GM21381 (cell line): ENCODE data around the gene ANKS1A.
A peak's percentile ranks its signal among the peaks of the same experiment; 100 is the strongest.
"Not testable (repeated sequence)": the region's sequence is repeated elsewhere in the genome, so short reads cannot be mapped to it uniquely, and the experiment has no call there.

Experiments used
- ATAC-seq: cut with Tn5 transposase; IDR thresholded peaks from one replicate; pipeline ENCODE4 v1.9.1; 2021; ENCODE audit warnings: mild to moderate bottlenecking, moderate library complexity; ENCODE audit not compliant: unreplicated experiment

ANKS1A gene

DNA sequence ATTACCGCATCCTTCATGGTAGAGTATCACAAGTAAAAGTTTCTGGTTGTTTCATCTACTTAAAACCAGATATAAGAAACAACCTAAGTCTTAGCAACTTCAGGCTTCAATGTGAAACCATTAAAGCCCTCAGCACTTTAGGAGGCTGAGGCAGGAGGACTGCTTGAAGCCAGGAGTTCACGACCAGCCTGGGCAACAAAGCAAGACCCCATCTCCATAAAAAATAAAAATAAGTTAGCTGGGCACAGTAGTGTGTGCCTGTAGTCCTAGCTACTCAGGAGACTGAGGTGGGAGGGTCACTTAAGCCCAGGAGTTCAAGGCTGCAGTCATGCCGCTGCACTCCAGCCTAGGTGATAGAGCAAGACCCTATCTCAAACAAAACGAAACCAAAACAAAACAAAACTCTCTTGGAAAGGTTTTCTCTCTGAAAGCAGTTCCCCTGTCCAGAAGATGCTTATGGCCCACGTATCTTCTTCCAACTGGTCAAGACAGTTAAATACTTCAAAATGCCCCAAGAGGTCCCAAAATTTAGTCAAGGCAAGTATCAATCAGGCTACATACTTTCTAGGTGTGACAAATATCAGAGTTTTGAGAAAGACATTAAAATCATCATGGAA is 11.1 kb upstream of the ANKS1A start:
- no peak for ATAC-seq

DNA sequence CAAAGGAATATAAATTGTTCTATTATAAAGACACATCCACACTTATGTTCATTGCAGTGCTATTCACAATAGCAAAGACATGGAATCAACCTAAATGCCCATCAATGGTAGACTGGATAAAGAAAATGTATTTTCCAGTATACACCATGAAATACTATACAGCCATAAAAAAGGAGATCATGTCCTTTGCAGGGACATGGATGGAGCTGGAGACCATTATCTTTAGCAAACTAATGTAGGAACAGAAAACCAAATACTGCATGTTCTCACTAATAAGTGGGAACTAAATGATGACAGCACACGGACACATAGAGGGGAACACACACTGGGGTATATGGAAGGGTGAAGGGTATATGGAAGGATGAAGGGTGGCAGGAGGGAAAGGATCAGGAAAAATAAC is 5.0 kb upstream of the ANKS1A start:
- not testable (repeated sequence) for ATAC-seq

DNA sequence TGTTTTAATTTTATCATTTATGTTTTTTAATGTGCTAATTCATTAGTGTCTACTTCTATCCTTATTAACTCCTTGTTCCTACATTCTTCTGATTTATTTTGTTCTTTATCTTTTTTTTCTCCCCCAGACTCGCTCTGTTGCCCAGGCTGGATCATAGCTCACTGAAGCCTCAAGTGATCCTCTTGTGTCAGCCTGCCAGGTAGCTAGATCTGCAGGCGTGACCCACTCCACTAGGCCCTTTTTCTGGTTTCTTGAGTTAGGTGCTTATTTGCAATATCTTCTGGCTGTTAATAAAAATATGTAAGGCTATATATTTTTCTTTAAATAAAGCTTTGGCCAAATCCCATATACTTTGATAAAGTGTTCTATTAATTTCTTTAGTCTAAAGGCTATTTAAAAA is 4.1 kb upstream of the ANKS1A start:
- ATAC-seq = no peak

DNA sequence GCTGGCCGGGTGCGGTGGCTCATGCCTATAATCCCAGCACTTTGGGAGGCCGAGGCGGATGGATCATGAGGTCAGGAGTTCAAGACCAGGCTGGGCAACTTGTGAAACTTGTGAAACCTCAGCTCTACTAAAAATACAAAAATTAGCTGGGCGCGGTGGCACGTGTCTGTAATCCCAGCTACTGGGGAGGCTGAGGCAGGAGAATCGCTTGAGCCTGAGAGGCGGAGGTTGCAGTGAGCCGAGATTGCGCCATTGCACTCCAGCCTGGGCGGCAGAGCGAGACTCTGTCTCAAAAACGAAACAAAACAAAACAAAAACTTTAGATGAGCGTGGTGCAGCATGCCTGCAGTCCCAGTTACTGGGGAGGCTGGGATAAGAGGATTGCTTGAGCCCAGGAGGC is 3.2 kb upstream of the ANKS1A start:
- ATAC-seq = not testable (repeated sequence)

DNA sequence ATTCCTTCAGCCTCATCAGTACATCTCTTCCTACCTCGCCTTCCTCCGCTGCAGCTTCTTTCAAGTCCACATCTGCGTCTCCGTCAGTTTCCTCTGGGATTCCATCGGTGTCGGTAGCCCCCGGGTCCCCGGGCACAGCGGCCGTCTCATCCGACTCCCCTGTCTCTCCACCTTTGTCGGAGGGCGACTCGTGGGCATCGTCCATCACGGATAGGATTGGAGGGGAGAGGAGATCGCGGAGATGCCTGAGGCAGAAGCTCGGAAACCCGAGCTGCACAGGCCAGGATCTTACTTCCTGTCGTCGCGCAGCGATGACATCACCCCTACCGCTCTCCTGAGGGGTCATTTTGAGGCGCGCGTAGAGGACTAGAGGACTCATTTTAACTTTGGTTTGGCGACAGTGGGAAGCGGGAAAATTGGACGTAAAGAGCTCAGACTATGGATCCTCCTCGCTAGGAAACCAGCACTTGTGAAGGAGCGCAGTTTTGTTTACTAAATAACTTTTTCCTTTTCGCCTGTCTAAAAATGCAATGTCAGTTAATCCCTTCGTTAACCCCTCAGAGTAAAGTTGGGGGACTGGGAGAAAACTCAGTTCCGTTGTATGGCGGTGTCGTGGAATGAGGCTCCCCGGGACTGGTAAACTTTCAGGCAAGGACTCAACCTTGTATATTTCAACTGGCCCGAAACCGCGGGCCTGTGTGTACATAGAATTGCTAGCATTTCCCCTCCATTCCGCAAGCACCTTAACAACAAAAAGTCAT is 1.1 kb upstream of the ANKS1A start, which contains the start of gene TAF11:
Gene TAF11 (minus strand): TSS at position 290 of the 761 bp plus-strand sequence. CDS start 85 bp downstream, at position 205.
- peak; percentile 75 for ATAC-seq

DNA sequence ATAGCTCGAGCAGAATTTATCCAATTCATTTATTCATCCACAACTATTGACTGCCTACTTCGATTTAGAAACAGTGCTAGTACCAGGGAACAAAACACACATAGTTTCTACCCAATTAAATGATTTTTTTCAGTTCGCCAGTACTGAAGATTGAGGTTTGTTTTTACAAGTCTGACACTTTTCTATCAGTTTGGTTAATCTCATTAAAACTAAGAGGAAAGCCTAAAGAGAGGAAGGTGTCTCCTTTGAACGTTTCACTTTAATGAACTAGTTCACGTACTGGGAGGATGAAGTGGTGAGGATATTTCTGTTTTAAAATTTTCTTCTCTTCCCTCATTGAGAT is 570 bp upstream of the ANKS1A start:
- no peak for ATAC-seq

DNA sequence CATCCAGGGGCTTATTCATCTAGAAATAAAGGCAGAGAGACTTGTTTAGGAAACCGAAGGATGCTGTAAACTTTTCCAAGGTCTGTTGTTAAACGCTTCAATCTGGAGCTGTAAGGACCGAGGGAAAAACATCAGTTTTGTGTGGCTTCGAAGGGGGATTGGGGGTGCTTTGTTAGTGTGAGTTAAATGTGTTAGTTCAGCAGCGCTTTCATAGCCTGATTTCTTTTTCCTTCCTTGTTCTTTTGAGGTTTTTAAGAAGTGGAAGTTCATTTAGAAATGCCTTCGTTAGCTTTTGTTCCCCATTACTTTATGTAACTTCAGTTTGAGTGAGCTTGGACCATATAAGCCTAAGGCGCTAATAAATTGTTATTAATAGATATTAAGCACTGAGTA is 1.5 kb downstream of the ANKS1A start:
- ATAC-seq = no peak

DNA sequence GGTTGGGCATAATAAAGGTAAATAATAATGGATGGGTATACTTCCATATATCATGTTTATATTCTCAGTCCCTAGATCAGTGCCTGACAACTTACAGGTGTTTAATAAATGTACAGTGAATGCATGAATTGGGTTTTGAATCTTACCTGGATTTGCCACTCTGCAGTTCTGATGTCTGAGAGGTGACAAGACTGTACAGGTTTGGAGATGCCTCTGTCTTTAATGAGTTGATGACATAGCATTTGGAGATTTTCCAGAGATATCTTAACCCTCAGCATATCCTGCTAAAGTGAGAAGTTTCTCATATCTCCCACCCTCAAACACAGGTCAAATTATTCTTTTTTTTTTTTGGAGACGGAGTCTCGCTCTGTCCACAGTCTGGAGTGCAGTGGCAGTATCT is 2.2 kb downstream of the ANKS1A start:
- ATAC-seq = no peak

DNA sequence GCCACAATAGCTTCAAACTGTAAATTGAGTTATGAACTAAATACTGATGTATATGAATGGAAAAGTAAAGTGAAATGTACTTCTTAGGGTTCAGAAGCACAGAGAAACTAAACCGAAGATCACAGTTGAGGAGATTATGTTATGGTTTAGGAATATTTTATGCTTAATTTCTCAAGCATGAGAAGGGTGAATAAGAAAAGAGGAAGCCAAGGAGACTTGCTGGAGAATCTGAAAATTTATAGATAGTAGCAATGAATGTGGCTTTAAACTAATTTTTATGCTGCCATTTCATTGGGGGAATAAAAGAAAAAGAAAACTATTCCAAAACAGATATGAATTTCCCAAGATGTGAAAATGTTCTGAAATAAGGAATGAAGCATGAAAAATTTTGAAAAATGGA is 5.6 kb downstream of the ANKS1A start:
- no peak for ATAC-seq

DNA sequence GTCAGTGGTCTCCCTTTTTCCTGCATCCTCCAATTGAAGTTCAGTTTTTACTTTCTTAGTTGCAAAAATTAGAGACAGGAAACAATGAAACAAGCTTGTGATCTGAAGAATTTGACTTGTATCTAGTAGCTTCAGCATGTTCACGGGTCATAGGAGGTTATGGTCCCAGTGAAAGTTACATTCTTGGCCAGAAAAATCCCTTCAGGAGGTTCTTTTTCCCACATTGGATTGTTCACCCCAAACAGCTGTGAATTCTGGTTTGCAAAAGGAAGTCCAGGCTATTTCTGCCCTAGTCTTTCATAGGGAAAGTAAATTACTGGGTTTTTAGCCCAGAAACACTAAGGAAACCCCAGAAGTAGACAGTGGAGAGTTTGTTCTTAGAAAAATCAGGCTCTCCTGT is 8.1 kb downstream of the ANKS1A start:
- ATAC-seq = no peak

DNA sequence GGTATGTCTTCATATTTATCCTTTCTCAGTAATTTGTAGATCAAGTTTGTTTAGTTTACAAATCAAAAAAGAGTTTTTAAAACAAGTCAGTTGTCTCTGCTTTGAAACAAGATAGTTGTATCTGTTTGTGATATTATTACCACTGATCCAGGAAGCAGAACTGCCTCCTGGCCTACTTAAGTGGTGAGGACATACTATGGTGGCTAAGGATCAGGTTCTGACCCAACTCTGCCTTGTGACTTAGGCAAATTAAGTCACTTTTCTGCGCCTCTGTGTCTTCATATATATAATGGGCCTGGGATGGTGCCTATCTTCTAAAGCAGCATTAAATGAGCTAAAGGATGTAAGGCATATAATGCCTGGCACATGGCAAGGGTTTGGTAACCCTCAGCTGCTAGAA is 8.7 kb downstream of the ANKS1A start:
- no peak for ATAC-seq

DNA sequence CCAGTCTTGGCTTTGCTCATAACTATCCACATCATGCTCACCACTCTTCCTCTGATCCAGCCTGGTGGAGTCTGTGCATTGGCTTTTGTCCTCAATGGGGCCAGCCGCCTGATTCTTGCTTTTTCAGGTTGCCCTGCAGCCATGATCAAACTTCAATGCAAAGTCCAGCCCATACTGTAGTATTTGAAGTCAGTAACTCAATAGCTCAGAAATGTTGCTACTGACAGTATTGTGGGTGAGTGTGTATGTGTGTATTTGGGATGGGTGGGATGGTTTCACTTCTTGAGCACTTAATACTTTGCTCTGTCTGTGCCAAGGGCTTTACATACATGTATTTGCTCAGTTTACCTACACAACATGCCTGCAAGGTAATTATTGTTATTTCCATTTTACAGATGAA is 10.7 kb downstream of the ANKS1A start:
- not testable (repeated sequence) for ATAC-seq

DNA sequence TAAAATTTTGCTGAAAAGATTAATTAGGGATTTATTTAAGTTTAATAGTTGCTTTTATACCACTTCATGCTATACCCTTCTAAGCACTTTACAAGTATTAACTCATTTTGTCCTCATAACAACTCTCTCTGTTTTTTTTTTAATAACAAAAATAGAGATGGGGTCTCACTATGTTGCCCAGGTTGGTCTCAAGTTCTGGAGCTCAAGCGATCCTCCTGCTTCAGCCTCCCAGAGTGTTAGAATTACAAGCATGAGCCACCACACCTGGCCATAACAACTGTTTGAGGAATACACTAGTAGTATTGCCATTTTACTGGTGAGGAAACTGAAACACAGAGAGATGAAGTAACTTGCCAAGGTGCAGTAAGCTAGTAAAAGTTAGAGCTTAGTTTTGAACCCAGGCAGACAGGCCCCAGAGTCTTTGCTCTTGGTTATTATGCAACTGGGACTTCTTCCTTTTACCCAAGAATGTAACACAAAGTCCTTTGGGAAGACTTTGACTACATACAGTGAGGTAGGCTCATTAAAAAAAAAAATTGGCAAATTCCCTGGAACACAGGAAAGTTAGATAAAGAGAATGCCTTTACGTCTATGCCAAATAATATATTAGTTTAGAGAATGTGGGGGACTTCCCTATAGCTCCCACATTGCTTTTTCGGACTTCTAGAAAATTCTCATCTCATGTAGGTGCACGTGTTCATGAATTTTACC is 11.4 kb downstream of the ANKS1A start:
- no peak for ATAC-seq

DNA sequence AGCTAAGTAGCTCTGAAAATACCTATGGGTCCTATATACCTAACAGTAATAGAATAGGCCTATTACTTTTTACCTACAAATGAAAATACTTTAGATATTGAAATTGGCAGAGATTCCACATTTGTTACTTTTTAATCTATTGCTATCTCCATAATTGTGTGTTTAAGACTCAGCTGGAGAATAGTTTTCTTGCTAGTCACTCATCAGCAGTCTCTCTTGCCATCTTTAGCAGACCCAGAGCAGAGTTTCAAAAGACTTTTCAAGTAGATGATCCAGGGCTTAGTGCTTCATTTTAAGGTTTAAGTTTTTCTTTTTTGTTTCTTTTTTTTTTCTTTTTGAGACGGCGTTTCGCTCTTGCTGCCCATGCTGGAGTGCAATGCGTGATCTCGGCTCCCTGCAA is 12.9 kb downstream of the ANKS1A start:
- no peak for ATAC-seq

DNA sequence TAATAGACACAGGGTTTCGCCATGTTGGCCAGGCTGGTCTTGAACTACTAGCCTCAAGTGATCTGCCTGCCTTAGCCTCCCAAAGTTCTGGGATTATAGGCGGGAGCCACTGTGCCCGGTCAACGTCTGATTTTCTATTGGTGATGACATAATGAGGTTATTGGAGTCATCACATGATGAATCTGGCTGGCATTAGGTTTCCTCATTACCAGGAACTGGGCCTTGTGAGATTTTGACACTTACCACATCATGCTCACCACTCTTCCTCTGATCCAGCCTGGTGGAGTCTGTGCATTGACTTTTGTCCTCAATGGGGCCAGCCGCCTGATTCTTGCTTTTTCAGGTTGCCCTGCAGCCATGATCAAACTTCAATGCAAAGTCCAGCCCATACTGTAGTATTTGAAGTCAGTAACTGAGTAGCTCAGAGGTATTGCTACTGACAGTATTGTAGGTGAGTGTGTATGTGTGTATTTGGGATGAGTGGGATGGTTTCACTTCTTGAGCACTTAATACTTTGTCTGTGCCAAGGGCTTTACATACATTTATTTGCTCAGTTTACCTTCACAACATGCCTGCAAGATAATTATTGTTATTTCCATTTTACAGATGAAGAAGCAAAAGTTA is 16.0 kb downstream of the ANKS1A start:
- ATAC-seq = no peak

DNA sequence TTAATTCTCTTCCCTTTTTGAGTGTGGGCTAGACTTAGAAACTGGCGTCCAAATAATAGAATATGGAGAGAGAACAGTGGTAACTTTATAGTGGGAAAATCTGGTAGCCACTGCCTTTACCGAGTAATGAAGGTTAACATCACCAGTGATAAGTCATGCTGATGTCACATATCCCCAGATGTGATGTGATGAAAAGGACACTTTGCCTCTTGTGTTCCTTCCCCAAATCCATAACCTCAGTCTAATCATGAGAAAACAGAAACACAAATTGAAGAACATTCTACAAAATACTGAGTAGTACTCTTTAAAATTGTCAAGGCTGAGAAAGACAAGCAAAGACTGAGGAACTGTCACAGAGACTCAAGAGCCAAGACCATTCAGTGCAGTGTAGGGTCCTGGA is 17.8 kb downstream of the ANKS1A start:
- no peak for ATAC-seq

DNA sequence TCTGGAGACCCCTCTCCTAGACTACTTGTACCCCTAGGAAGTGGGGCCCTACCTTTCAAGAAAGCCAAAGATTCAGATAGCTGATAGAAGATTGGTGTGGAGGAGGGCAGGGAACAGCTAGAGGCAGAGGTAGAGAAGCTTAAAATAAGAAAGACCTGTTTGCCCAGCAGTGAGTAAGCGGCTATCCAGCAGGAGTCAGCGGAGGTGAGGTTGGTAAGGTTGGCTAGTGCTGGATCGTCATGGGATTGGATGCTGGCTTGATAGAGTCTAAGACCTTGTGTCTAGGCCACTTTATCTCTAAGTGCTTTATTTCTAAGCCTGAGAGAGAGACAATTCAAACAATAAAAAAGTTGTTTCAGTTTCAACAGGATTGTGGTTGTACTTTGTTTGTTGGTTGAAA is 19.1 kb downstream of the ANKS1A start:
- ATAC-seq = no peak

DNA sequence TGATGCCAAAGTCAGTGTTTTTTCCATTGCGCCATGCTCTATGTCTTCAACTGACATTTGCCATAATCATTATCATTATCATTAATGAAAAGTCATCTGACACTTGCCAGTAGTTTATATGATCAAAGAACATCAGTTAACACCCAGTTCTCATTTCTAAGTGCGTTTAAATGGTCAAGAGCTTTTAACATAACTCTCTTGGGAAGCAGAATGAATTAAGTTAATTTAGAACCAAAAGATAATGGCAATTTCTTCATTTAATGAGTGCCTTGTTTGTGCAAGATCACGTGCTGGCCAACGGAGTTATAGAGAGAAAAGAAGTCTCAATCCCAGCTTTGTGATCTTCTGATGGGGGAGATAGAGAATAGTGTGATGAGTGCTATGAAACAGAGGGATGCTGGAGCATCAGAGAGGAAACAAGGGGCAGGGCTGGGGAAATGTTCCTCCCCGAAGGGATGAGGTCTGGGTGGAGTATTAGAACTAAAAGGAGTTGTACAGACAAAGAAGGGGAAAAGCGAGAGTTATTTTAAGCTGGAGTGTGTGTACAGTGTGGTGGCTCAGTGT is 20.3 kb downstream of the ANKS1A start:
- no peak for ATAC-seq

DNA sequence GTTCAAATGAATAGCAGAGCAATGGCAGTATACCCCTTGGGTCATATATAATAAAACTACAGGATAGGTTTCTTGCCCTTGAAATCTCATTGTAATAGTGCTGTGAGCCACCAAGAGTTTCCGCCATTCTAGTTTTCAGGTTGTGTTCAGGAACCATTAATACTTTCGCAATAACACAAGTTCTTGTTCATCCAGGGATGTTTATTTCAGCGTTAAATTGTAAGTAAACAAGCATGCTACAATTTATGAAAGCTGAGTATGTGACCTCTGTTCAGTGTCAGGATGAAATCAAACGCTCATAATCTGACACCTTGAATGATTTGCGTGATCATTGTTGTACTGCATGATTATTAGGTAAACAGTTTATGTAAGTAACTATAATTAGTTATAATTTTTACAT is 22.8 kb downstream of the ANKS1A start:
- no peak for ATAC-seq

DNA sequence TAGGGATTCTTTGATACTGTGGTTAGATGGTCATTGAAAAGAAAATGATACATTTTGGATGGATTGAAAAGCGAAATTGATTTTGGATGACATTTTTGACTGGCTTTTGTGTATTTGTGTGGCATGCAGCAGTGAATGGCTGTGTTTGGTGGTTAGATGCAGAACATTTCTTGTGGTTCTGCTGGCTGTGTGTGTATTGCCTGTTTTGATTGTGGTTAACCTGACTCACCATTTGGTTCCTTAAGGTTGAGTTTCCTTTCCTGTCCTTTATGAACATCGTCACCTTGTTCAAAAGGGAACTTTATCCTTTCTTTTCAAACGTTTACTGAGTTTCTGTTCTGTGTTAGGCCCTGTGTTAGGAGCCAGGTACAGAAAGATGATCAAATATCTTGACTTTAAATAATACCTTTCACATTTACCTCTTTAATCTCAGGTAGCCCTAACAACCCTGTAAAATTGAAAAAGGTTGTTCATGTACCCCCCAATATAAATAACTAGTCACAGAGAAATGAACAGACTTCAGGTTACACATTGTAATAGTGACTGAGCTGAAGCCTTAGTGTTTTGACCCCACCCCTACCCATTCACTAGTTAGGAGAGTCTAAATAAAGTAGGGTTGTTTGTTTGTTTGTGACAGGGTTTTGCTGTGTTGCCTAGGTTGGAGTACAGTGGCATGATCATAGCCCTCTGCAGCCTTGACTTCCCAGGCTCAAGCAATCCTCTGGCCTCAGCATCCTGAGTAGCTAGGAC is 23.8 kb downstream of the ANKS1A start:
- peak; percentile 88 for ATAC-seq

DNA sequence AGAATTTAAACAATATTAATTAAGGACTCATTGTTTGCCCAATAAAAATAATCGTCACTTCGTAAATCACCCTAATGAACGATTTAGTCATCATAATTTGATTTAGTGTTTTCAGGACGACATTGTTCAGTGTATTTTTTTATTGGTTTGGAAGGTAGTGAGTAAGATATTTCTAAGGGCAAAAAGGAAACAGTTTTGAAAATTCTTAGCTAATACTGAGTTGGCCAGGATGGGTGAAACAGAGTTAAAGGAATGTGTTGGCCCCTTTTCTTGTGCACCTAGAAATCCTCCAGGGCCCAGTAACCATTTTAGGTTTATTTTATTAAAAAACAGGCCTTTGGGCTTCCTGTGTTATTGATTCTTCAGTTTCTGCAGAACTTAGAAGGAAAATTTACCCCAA is 25.3 kb downstream of the ANKS1A start:
- ATAC-seq = no peak
